HG02970 (cell line): ENCODE measurements around the gene CRLF1.

ENCODE experiments used
- ATAC-seq: cut with Tn5 transposase; IDR thresholded peaks from one replicate; pipeline ENCODE4 v1.9.1; 2021; ENCODE audit warnings: mild to moderate bottlenecking, moderate library complexity, moderate number of reproducible peaks; ENCODE audit not compliant: unreplicated experiment, low FRiP score

CRLF1 gene

DNA sequence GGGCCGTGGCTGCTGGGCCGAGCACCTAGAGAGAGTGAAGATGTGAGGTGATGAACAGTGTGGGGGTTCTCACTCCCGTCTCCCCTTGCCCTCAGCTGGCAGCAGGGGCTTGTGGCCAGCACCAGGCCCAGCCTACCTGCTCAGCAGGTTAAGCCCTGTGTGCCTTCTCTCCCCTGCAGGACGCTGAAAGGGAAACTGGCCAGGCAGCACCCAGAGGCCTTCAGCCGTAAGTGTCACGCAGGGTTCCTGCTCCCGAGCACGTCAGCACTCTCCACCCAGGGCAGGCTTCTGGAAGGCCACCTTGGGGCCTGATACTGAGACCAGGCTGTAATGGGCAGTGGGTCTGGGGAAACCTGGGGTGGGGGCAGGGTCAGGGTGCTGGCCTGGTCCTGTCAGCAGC lies 39.6 kb downstream of the CRLF1 start:
- no peak for ATAC-seq

DNA sequence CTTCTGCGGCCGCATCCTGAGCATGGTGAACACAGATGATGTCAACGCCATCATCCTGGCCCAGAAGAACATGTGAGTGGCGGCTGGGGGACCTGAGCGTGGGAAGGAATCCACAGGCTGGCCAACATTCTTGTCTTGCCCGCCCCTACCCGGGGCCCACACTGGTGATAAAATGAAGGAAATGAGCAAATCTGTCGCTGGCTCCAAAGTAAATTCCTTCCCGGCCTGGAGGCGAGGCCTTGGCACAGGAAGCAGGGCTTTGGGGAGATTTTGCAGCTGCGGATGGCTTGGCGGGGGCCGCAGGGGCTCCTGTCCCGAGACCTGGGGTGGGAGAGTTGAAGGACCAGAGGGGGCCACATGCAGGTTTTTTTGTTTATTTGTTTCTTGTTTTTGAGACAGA lies 44.5 kb downstream of the CRLF1 start:
- no peak for ATAC-seq

DNA sequence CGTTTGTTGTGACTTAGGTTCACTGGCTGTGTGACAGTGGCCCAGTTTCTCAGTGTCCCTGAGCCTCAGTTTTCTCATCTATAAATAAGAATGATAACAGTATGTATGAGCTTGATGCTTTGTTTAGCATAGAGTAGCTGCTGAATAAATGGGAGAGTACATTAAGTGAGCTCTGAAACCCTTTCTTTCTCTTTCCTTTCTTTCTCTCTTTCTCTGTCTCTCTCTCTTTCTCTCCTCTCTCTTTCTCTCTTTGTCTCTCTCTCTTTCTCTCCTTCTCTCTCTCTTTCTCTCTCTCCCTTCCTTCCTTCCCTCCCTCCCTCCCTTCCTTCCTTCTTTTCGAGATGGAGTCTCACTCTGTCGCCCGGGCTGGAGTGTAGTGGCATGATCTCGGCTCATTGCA lies 46.9 kb downstream of the CRLF1 start:
- ATAC-seq, result no peak

DNA sequence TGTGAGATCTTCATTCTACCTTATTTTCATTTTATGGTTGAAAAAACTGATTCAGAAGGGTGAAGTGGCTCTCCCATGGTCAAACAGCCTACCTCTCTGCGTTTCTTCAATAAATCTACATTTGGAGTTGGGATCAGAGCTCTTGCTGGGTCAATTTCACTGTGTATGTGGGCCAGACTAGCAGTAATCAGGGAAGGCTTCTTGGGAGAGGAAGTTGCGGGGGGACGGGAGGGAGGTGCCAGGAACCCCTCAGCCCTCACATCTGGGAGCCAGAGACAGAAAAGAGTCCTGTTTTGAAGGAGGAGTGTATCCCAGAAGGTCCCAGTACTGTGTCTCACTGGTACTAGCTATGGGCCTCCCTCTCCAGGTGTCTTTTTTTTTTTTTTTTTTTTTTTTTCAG lies 48.0 kb downstream of the CRLF1 start:
- ATAC-seq, result no peak

DNA sequence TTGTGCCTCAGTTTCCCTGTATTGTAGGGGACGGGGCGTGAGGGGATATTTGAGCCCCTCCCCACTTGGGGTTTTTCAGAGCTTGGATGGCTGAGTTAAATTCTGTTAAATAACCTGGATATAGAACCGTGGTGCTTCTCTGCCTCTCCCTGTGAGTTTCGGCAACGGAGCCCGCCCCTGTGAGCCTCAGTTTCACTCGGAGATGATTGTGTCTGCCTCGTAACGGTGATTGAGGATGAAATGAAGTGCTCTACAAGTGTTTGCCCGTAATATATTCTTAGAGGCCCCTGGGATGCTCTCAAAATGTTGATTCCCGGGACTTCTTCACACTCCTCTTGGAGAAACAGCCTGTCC lies 48.4 kb downstream of the CRLF1 start:
- no peak for ATAC-seq

DNA sequence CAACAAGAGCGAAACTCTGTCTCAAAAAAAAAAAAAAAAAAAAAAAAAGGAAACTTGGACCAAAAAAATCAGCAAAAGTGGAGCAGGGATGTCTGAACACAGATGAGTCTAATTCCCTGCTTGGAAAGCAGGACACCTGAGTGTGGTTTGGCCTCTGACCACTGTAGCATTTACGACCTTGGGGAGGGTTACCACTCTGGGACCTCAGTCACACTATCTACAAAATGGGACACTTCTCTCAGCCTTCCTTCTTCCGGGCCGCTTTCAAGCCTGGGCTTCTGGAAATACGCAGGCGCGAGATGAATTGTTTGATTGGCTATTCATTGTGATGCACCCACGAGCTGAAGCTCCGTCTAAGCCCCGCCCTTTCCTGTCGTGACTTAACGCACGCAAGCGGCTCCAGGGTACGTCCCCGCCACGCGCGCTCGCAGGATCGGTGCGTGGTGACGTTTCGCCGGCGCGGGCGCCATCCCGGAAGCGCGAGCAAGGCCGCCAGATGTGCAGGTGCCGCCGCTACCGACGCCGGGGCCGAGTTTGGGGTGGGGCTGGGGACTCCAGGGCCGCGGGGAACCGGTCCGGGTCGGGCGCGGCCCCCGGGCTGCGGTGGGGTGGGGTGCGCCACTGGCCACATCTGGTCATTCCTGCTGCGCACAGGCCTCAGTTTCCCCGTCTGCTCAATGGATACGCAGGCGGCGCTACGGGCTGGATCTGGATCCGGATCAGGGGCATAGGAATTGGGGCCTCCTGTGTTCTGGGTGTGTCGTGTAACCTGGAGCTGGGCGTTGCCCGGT lies 49.0 kb downstream of the CRLF1 start, which contains the start of gene KXD1:
Gene KXD1 (plus strand): TSS at position 460 of the 791 bp plus-strand sequence. CDS start 4,187 bp downstream, outside the sequence.
- ATAC-seq, result peak; percentile 96

DNA sequence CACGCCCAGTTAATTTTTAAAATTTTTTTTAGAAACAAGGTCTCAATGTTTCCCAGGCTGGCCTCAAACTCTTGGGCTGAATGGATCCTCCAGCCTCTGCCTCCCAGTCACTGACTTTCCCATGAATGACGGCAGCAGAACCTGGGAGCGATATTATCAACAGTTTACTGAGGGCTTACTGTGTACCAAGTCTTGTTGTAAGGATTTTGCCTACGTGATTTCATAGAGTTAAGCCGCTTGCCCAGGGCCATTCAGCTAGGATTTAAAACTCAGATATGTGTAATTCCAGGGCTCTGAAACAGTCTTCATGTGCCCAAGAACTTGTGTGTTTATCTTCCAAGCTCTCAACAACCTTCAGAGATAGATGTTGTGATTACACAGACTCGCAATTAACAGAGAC lies 55.0 kb downstream of the CRLF1 start:
- ATAC-seq, result no peak

DNA sequence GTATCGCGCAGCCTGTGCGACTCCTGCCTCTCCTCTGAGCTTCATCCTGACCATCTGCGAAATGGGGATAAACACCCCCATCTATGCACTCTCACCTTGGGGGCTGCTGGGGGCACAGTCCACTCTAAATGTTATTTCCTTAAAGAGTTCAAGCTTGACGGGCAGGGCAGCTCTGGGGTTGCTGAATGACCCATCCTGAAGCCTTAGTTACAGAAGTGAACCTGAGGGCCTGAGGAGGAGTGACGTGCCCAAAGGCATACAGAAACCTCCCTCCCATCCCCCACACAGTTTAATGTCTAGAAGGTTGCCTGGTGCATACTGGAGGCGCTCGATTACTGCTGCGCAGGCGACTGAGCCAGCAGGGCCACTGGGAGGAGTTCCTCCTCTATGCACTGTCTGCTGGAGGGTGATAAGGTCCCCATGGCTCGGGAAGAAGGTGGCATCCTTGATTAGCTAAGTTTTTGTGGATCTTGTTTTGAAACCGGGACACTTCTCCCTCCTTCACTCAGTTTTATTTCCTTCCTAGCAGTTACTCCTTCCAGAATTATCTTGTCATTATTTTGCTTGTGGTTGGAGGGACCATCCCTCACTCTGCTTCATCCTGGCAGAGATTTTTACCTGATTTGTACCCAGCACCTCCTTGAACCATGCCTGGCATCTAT lies 62.7 kb downstream of the CRLF1 start:
- peak; percentile 35 for ATAC-seq
